ENCODE data around the gene SAMD14. TPM values are rescaled to one million over a fixed set of nuclear protein-coding genes. Genes with fewer than 3 reads are reported as not detected.
A peak's percentile ranks its signal among the peaks of the same experiment; 100 is the strongest.

The SAMD14 gene
- total and polyA plus RNA-seq, 2 of the 4 experiments (the other 2 are of a cell fraction) = 1.4 to 6.2 TPM

GRCh38 chr17:50114849-50115357, 15.1 kb downstream of the SAMD14 start:
- H4K8ac ChIP-seq (ENCODE audit: low read depth in 2 of 2, low read length in 2 of 2) = no peak overlapping the region
- no peak overlapping the region for H3K27ac ChIP-seq (ENCODE audit: insufficient read depth, low read length)
- H3K27me3 ChIP-seq (ENCODE audit: control insufficient read depth, insufficient read depth, low read length) = no peaks in the 10 kb centered on the region
- no CpG with 5 or more reads among the region's 6 CpGs for WGBS, 2 experiments (ENCODE audit: extremely low coverage in 2 of 2, insufficient read length in 1 of 2)
- peak overlapping the region; percentile 37 for H2AFZ ChIP-seq (replicated peaks; ENCODE audit: low read length, poor library complexity)
- H3K9ac ChIP-seq (ENCODE audit: low read depth, low read length) = no peak overlapping the region
- TF ChIP-seq CTCF (conservative IDR thresholded peaks at IDR 0.05; ENCODE audit: low read depth, low read length) (peak; percentile 64), ELK1 (IDR thresholded peaks at IDR 0.05; ENCODE audit: borderline replicate concordance, low read depth, low read length) (no peak), RAD21 (IDR thresholded peaks at IDR 0.05; ENCODE audit: low read length) (peak; percentile 68), SMC3 (IDR thresholded peaks at IDR 0.05; ENCODE audit: low read depth, low read length) (peak; percentile 52)
- H4K20me1 ChIP-seq (ENCODE audit: insufficient read depth, low read length) = no peaks in the 10 kb centered on the region
- no peak overlapping the region for H2BK5ac ChIP-seq (ENCODE audit: low read depth, low read length, poor library complexity, severe bottlenecking)
- H3K4me2 ChIP-seq (ENCODE audit: low read depth, low read length) = no peak overlapping the region
- H4K5ac ChIP-seq (ENCODE audit: low read depth, low read length) = no peak overlapping the region
- H2AK5ac ChIP-seq (ENCODE audit: low read depth, low read length) = peak overlapping the region; percentile 38; the same call in 1 of the 2 replicates
- DNase-seq (peak; percentile 70), ATAC-seq (ENCODE audit: low read depth) (peak; percentile 50)
- H3K56ac ChIP-seq (ENCODE audit: extremely low read depth, insufficient read depth, low read length) = no peak overlapping the region
- ChIA-PET CTCF (interaction anchor here (0.6 to 1.9 kb wide), 3 partner anchors 9 to 183 kb away, joined by 3 to 10 read pairs (median 4); no protein-coding TSS in a partner anchor), POLR2A (ENCODE audit: unreplicated experiment) (no interaction called here)
- no peak overlapping the region for H2BK120ac ChIP-seq (ENCODE audit: low read depth, low read length)
- no peak overlapping the region for H2BK20ac ChIP-seq (ENCODE audit: low read depth, low read length)
- peaks cover 14% of the 10 kb centered on the region; the same call in 1 of the 2 replicates for H3K36me3 ChIP-seq (ENCODE audit: control insufficient read depth, insufficient read depth, low read length)
- intact Hi-C loops (cut with micrococcal nuclease) (loop anchor here (1.0 kb wide), 2 partner anchors 36 to 46 kb away; no protein-coding TSS in a partner anchor), in situ Hi-C loops (cut with MboI; ENCODE audit: low sequenced_read_pairs) (no loop called here), dilution Hi-C loops (cut with HindIII; ENCODE audit: low sequenced_read_pairs, unreplicated experiment) (no loop called here)
- H3K9me3 ChIP-seq (ENCODE audit: control insufficient read depth, insufficient read depth, low read length) = no peaks in the 10 kb centered on the region
- no TSS peak for BruUV-seq (replicated peaks)
- H3K4ac ChIP-seq (ENCODE audit: low read depth, low read length) = no peak overlapping the region
- H4K91ac ChIP-seq (ENCODE audit: insufficient read depth, low read depth, low read length) = no peak overlapping the region
- no peak overlapping the region for H3K4me3 ChIP-seq (ENCODE audit: insufficient read depth, low read depth, low read length)
- H3K18ac ChIP-seq (ENCODE audit: low read depth, low read length) = no peak overlapping the region
- no peak overlapping the region for H3K23ac ChIP-seq (ENCODE audit: low read depth, low read length)
- H3K79me1 ChIP-seq (ENCODE audit: low read depth in 1 of 2, low read length in 2 of 2) = no peaks in the 10 kb centered on the region
- H3K14ac ChIP-seq (replicated peaks; ENCODE audit: low read depth, low read length) = no peak overlapping the region
- no peak overlapping the region for H2BK15ac ChIP-seq (ENCODE audit: low read depth, low read length)
- H3K9me1 ChIP-seq (ENCODE audit: insufficient read depth, low read length) = no peaks in the 10 kb centered on the region; the same call in 1 of the 2 replicates
- peaks cover 3% of the 10 kb centered on the region for H3K4me1 ChIP-seq (ENCODE audit: control insufficient read depth, insufficient read depth, low read length)
- peak overlapping the region; percentile 18 for H2AK9ac ChIP-seq (replicated peaks; ENCODE audit: low read depth, low read length, poor library complexity)
